Spleen (tissue), 7 donors: ENCODE results near the gene OR9G4.

Source experiments
- CTCF ChIP-seq, 11 experiments: fragments of 200-600 bp in 7 of 11; fragments of 450-650 bp in 4 of 11; sonication (generic) in 4 of 11; IDR thresholded peaks in 8 of 11; conservative IDR thresholded peaks in 3 of 11; 1 replicate in 7 of 11; 2 replicates in 4 of 11; pipeline versions ENCODE4 v1.4.0 to v1.8.0; 2016 to 2021; ENCODE audit warnings: antibody characterized with exemption in 11 of 11, inconsistent platforms in 4 of 11, mild to moderate bottlenecking in 1 of 11
- POLR2A ChIP-seq, 3 donors: fragments of 450-650 bp; IDR thresholded peaks; one replicate each; pipeline ENCODE4 v1.5.1; 2017; ENCODE audit warnings: antibody characterized with exemption in 3 of 3, mild to moderate bottlenecking in 1 of 3
- POLR2AphosphoS5 ChIP-seq, 3 donors: sonication (generic); formaldehyde crosslinking; IDR thresholded peaks; one replicate each; pipeline ENCODE4 v1.5.1; 2017; ENCODE audit warnings: antibody characterized with exemption in 3 of 3
- donor health status: DM: no; HTN: no; CAD: no; lungs with moderate emphysema.
- donor health status: DM: no; HTN: no; CAD: no.
- donor health status: DM: no; HTN: no; CAD: no.

GRCh38 chr11:56698795-56699194 is 49.7 kb downstream of the OR9G4 start, which contains the start of gene OR9G1:
- no peak for TF ChIP-seq POLR2A (IDR thresholded peaks at IDR 0.05)
- no peak for TF ChIP-seq CTCF (IDR thresholded peaks at IDR 0.05 in 8 of 11, conservative IDR thresholded peaks at IDR 0.05 in 3 of 11)
- TF ChIP-seq POLR2AphosphoS5 (IDR thresholded peaks at IDR 0.05): no peak
